Neuronal stem cell (in vitro differentiated cells): ENCODE data around the gene CD164L2.

Experiments
- DNase-seq: peaks from one replicate; pipeline ENCODE4 v3.0.0-alpha.2; 2013; ENCODE audit warnings: low spot score
- H2AFZ ChIP-seq: one replicate; pipeline ENCODE4 v1.6.1; 2013; ENCODE audit warnings: mild to moderate bottlenecking, low read length, inconsistent platforms
- H2AK5ac ChIP-seq: 2 replicates; pipeline ENCODE4 v1.6.1; 2013; ENCODE audit warnings: low read depth, mild to moderate bottlenecking, inconsistent platforms, low read length, moderate library complexity, mixed read lengths
- H2BK120ac ChIP-seq: 2 replicates; pipeline ENCODE4 v1.6.1; 2013; ENCODE audit warnings: low read depth, mild to moderate bottlenecking, inconsistent platforms, low read length, moderate library complexity, mixed read lengths
- H2BK12ac ChIP-seq: one replicate; pipeline ENCODE4 v1.6.1; 2013; ENCODE audit warnings: low read length, inconsistent platforms
- H2BK15ac ChIP-seq: 2 replicates; pipeline ENCODE4 v1.6.1; 2013; ENCODE audit warnings: mild to moderate bottlenecking, low read length, inconsistent platforms, mixed read lengths
- H2BK5ac ChIP-seq: one replicate; pipeline ENCODE4 v1.6.1; 2013; ENCODE audit warnings: inconsistent platforms, mild to moderate bottlenecking, low read length, moderate library complexity
- H3K14ac ChIP-seq: one replicate; pipeline ENCODE4 v1.6.1; 2013; ENCODE audit warnings: low read length, inconsistent platforms
- H3K18ac ChIP-seq: 2 replicates; pipeline ENCODE4 v1.6.1; 2013; ENCODE audit warnings: low read length, inconsistent platforms
- H3K23ac ChIP-seq: 2 replicates; pipeline ENCODE4 v1.6.1; 2013; ENCODE audit warnings: low read depth, mild to moderate bottlenecking, mixed read lengths, low read length, inconsistent platforms; ENCODE audit not compliant: poor library complexity
- H3K27ac ChIP-seq: replicated peaks from 3 replicates; pipeline ENCODE4 v1.5.1; 2013; ENCODE audit warnings: low read length, inconsistent platforms
- H3K27me3 ChIP-seq, 3 experiments: 2 replicates each; pipeline ENCODE4 v1.6.1; 2013; ENCODE audit warnings: low read length in 3 of 3, mild to moderate bottlenecking in 2 of 3, inconsistent platforms in 1 of 3, low read depth in 1 of 3, mixed read lengths in 1 of 3, moderate library complexity in 1 of 3; ENCODE audit not compliant: control insufficient read depth in 3 of 3, insufficient read depth in 3 of 3
- H3K36me3 ChIP-seq, 2 donors: replicated peaks in 1 of 2; 2 replicates each; pipeline ENCODE4 v1.6.1; 2013; ENCODE audit warnings: low read length in 2 of 2; ENCODE audit not compliant: control insufficient read depth in 2 of 2, insufficient read depth in 2 of 2
- H3K4ac ChIP-seq: 2 replicates; pipeline ENCODE4 v1.6.1; 2013; ENCODE audit warnings: inconsistent platforms, mild to moderate bottlenecking, low read length, moderate library complexity
- H3K4me1 ChIP-seq, 2 donors: 1 replicate in 1 of 2; 2 replicates in 1 of 2; pipeline ENCODE4 v1.6.1; 2013; ENCODE audit warnings: low read length in 2 of 2, low read depth in 1 of 2; ENCODE audit not compliant: control insufficient read depth in 2 of 2, insufficient read depth in 1 of 2
- H3K4me2 ChIP-seq: one replicate; pipeline ENCODE4 v1.6.1; 2013; ENCODE audit warnings: mild to moderate bottlenecking, low read length, inconsistent platforms; ENCODE audit not compliant: insufficient read depth, poor library complexity, severe bottlenecking
- H3K4me3 ChIP-seq, 2 donors: 2 replicates each; pipeline ENCODE4 v1.5.1; 2013; ENCODE audit warnings: low read length in 2 of 2, mild to moderate bottlenecking in 2 of 2, inconsistent platforms in 1 of 2, moderate library complexity in 1 of 2
- H3K79me1 ChIP-seq: one replicate; pipeline ENCODE4 v1.6.1; 2013; ENCODE audit warnings: low read depth, mild to moderate bottlenecking, inconsistent platforms, low read length, moderate library complexity
- H3K9ac ChIP-seq: one replicate; pipeline ENCODE4 v1.6.1; 2013; ENCODE audit warnings: mild to moderate bottlenecking, low read depth, low read length, inconsistent platforms; ENCODE audit not compliant: poor library complexity
- H3K9me3 ChIP-seq, 2 donors: replicated peaks in 1 of 2; 2 replicates each; pipeline versions ENCODE3 to v1.6.1; 2013; ENCODE audit warnings: low read length in 2 of 2, mild to moderate bottlenecking in 2 of 2, inconsistent platforms in 1 of 2, low read depth in 1 of 2, mixed read lengths in 1 of 2, moderate library complexity in 1 of 2; ENCODE audit not compliant: control insufficient read depth in 2 of 2, insufficient read depth in 1 of 2
- H4K8ac ChIP-seq: one replicate; pipeline ENCODE4 v1.6.1; 2013; ENCODE audit warnings: low read depth, mild to moderate bottlenecking, inconsistent platforms, low read length, moderate library complexity
- H4K91ac ChIP-seq: one replicate; pipeline ENCODE4 v1.6.1; 2013; ENCODE audit warnings: low read length, low read depth, mild to moderate bottlenecking, inconsistent platforms; ENCODE audit not compliant: poor library complexity
- WGBS, 2 donors: extraction: QIAGEN DNeasy Blood & Tissue Kit; methylation state at CpG; one replicate each; pipeline ENCODE4 v1.1.7; 2013; ENCODE audit warnings: missing lambda C conversion rate in 2 of 2, mixed read lengths in 1 of 2; ENCODE audit not compliant: insufficient read length in 2 of 2, insufficient replicate concordance in 1 of 2; ENCODE audit errors: extremely low coverage in 2 of 2; 5-methylcytosine and 5-hydroxymethylcytosine counted together

CD164L2 gene

GRCh38 chr1:27346357-27346756 is 36.8 kb downstream of the CD164L2 start:
- Histone ChIP-seq H4K8ac (no peak overlapping the region), H2AFZ (no peak overlapping the region), H3K79me1 (peaks cover 1% of the 10 kb centered on the region), H2AK5ac (no peak overlapping the region), H3K27ac (no peak overlapping the region), H2BK5ac (no peak overlapping the region), H3K36me3 (peaks cover 0 to 3% of the 10 kb centered on the region in 2 donors), H3K9ac (no peak overlapping the region), H3K4me1 (peaks cover 33 to 35% of the 10 kb centered on the region in 2 donors), H3K14ac (no peak overlapping the region), H2BK120ac (no peak overlapping the region), H3K23ac (no peak overlapping the region), H3K4ac (no peak overlapping the region), H3K27me3 (peaks cover 0 to 14% (median 5%) of the 10 kb centered on the region in 3 experiments), H3K9me3 (peaks cover 0 to 4% of the 10 kb centered on the region in 2 donors), H3K4me2 (no peak overlapping the region), H4K91ac (no peak overlapping the region), H2BK15ac (no peak overlapping the region), H3K18ac (no peak overlapping the region), H3K4me3 (no peak overlapping the region), H2BK12ac (no peak overlapping the region)
- WGBS, 2 donors, result no CpG with 5 or more reads among the region's 8 CpGs
- no peak for DNase-seq

GRCh38 chr1:27345272-27345671 is 37.9 kb downstream of the CD164L2 start:
- Histone ChIP-seq H2AFZ (no peak overlapping the region), H3K27me3 (peaks cover 0 to 9% (median 2%) of the 10 kb centered on the region in 3 experiments), H3K9me3 (peaks cover 0 to 2% of the 10 kb centered on the region in 2 donors), H3K18ac (peak overlapping the region; percentile 70), H4K91ac (no peak overlapping the region), H3K79me1 (peaks cover 1% of the 10 kb centered on the region), H2BK5ac (peak overlapping the region; percentile 16), H2BK120ac (no peak overlapping the region), H3K4ac (no peak overlapping the region), H2BK12ac (no peak overlapping the region), H3K36me3 (peaks cover 0 to 3% of the 10 kb centered on the region in 2 donors), H3K14ac (no peak overlapping the region), H3K9ac (no peak overlapping the region), H3K23ac (no peak overlapping the region), H3K4me3 (no peak overlapping the region), H4K8ac (no peak overlapping the region), H2AK5ac (peak overlapping the region; percentile 11), H3K4me1 (peaks cover 34 to 35% of the 10 kb centered on the region in 2 donors), H3K27ac (no peak overlapping the region), H3K4me2 (no peak overlapping the region), H2BK15ac (peak overlapping the region; percentile 19)
- DNase-seq, result no peak
- WGBS, 2 donors, result no CpG with 5 or more reads among the region's 12 CpGs

- Histone ChIP-seq H3K27me3 (no peaks in the 10 kb centered on the region), H3K27ac (no peak overlapping the region), H4K91ac (peak overlapping the region; percentile 38), H2AK5ac (no peak overlapping the region), H3K79me1 (no peaks in the 10 kb centered on the region), H3K9ac (no peak overlapping the region), H3K23ac (peak overlapping the region; percentile 80), H2BK12ac (no peak overlapping the region), H3K18ac (no peak overlapping the region), H2BK120ac (no peak overlapping the region), H2BK5ac (no peak overlapping the region), H2BK15ac (no peak overlapping the region), H4K8ac (no peak overlapping the region), H3K4me1 (peaks cover 36 to 37% of the 10 kb centered on the region in 2 donors), H3K14ac (no peak overlapping the region), H3K36me3 (peaks cover 0 to 3% of the 10 kb centered on the region in 2 donors), H3K4me3 (no peak overlapping the region), H3K9me3 (no peaks in the 10 kb centered on the region), H2AFZ (no peak overlapping the region), H3K4ac (no peak overlapping the region), H3K4me2 (no peak overlapping the region)
- WGBS, 2 donors, result no CpG with 5 or more reads among the region's 5 CpGs
- DNase-seq, result no peak
Observed at GRCh38 chr1:27343639-27344025, 39.5 kb downstream of the CD164L2 start.

GRCh38 chr1:27342778-27343638 is 40.1 kb downstream of the CD164L2 start:
- Histone ChIP-seq H3K27ac (peak overlapping the region; percentile 16), H3K4me3 (peak overlapping the region in 1 of 2 donors; percentile 37), H2BK12ac (peak overlapping the region; percentile 91), H3K9ac (peak overlapping the region; percentile 15), H2BK120ac (peak overlapping the region; percentile 10), H3K79me1 (no peaks in the 10 kb centered on the region), H3K14ac (peak overlapping the region; percentile 90), H4K91ac (peak overlapping the region; percentile 47), H3K27me3 (no peaks in the 10 kb centered on the region), H3K4me1 (peaks cover 37 to 40% of the 10 kb centered on the region in 2 donors), H2AFZ (peak overlapping the region; percentile 72), H3K36me3 (peaks cover 0 to 3% of the 10 kb centered on the region in 2 donors), H3K23ac (peak overlapping the region; percentile 80), H2BK5ac (peak overlapping the region; percentile 27), H2AK5ac (peak overlapping the region; percentile 58), H2BK15ac (peak overlapping the region; percentile 95), H4K8ac (no peak overlapping the region), H3K9me3 (no peaks in the 10 kb centered on the region), H3K4me2 (no peak overlapping the region), H3K18ac (peak overlapping the region; percentile 92), H3K4ac (peak overlapping the region; percentile 57)
- no CpG with 5 or more reads among the region's 31 CpGs for WGBS, 2 donors
- no peak for DNase-seq
